ENCODE measurements around the gene VENTX.

Gene VENTX

DNA sequence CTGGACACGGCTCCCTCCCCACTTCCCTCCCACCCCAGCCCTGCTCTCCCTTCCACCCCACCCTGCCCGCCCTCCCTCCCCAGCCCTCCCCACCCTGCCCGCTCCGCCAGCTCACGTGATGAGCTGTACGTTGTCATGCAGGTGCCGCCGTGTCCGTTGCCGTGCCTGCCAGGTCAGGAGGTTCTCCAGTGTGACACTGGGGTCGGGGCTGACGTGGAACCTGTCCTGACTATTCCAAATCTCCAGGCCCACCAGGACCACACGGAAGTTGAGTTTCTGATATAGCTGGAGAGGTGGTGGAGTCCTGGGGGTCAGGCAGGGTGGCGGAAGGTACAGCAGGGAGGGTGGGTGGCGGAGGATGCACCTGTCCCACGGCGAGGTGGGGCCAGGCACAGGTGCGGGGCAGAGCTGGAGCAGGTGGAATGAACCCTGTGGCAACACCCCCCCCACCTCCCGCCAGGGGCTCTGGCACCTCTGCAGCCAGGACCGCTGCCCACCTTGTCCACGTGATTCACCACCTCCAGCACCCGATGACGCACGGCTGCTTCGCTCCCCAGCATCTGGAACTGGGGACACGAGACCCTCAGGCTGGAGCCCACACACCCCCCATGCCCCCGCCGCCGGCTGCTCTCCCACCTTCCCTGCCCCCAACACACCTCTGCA, 34.8 kb downstream of the VENTX start:
- TF ChIP-seq, protein P1, sequence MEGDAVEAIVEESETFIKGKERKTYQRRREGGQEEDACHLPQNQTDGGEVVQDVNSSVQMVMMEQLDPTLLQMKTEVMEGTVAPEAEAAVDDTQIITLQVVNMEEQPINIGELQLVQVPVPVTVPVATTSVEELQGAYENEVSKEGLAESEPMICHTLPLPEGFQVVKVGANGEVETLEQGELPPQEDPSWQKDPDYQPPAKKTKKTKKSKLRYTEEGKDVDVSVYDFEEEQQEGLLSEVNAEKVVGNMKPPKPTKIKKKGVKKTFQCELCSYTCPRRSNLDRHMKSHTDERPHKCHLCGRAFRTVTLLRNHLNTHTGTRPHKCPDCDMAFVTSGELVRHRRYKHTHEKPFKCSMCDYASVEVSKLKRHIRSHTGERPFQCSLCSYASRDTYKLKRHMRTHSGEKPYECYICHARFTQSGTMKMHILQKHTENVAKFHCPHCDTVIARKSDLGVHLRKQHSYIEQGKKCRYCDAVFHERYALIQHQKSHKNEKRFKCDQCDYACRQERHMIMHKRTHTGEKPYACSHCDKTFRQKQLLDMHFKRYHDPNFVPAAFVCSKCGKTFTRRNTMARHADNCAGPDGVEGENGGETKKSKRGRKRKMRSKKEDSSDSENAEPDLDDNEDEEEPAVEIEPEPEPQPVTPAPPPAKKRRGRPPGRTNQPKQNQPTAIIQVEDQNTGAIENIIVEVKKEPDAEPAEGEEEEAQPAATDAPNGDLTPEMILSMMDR (IDR thresholded peaks at IDR 0.05; ENCODE audit: insufficient read depth, low read length, poor library complexity, severe bottlenecking) = no peak
- DNase-seq (ENCODE audit: extremely low read depth, insufficient read length) = no peak
- Histone ChIP-seq H3K4me3 (replicated peaks; ENCODE audit: low read depth, low read length) (no peak overlapping the region), H3K36me3 (ENCODE audit: control insufficient read depth, insufficient read depth, low read length) (peaks cover 31% of the 10 kb centered on the region), H3K27me3 (replicated peaks; ENCODE audit: control insufficient read depth, insufficient read depth, low read length) (no peaks in the 10 kb centered on the region)

DNA sequence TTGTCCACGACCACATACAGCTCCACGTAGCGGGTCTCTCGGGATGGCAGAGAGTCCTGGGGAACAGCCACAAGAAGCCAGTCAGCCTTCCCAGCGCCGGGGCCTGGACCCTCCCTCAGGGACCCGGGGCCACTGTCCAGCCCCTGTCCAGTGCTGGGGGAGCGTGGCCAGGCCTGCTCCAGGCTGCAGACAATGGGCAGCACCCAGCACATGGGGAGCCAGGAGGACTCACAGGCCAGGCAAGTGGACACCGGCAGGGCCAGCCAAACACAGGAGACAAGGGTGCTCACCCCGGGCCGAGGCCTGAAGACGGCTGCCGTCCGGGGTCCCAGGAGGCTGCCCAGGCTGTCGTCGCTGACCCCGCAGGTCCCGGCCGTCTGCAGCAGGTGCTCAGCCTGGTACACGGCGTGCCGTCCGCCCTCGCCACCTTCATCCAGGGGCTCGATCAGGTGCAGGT, 35.3 kb downstream of the VENTX start:
- peaks cover 30% of the 10 kb centered on the region for H3K36me3 ChIP-seq (ENCODE audit: control insufficient read depth, insufficient read depth, low read length)
- H3K27me3 ChIP-seq (replicated peaks; ENCODE audit: control insufficient read depth, insufficient read depth, low read length) = no peaks in the 10 kb centered on the region
- no peak for DNase-seq (ENCODE audit: extremely low read depth, insufficient read length)
- TF ChIP-seq, protein P1 (IDR thresholded peaks at IDR 0.05; ENCODE audit: insufficient read depth, low read length, poor library complexity, severe bottlenecking) = no peak
- H3K4me3 ChIP-seq (replicated peaks; ENCODE audit: low read depth, low read length) = no peak overlapping the region

DNA sequence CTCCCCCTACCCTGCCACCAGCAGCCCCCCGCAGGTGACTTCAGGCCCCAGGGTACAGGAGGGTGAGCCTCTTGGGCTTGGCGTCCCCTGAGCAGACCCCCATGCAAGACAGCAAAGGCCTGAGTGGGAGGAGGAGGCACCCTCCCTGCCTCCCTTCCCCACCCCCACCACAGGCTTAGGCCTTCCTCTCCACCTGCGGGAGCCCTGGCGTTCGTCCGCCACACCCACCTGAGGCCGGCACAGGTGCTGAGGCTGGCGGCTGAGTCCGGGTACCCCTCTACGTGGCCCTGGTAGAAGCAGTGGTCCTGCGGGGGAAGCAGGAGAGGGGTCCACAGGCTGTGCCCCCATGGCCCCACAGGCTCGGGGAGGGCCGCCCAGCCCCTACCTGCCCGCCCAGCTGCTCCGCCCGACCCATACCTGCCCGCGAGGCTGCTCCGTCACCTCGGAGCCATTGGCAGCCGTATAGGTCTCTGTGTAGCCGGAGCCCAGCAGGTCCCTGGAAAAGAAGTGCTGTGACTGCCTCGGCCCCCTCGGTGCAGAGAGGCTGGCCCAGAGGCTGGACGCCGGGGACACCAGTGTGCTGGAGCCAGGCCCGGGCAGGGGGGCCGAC, 36.0 kb downstream of the VENTX start:
- Histone ChIP-seq H3K4me3 (replicated peaks; ENCODE audit: low read depth, low read length) (no peak overlapping the region), H3K36me3 (ENCODE audit: control insufficient read depth, insufficient read depth, low read length) (peaks cover 24% of the 10 kb centered on the region), H3K27me3 (replicated peaks; ENCODE audit: control insufficient read depth, insufficient read depth, low read length) (no peaks in the 10 kb centered on the region)
- TF ChIP-seq, protein P1 (IDR thresholded peaks at IDR 0.05; ENCODE audit: insufficient read depth, low read length, poor library complexity, severe bottlenecking) = no peak
- DNase-seq (ENCODE audit: extremely low read depth, insufficient read length) = no peak

DNA sequence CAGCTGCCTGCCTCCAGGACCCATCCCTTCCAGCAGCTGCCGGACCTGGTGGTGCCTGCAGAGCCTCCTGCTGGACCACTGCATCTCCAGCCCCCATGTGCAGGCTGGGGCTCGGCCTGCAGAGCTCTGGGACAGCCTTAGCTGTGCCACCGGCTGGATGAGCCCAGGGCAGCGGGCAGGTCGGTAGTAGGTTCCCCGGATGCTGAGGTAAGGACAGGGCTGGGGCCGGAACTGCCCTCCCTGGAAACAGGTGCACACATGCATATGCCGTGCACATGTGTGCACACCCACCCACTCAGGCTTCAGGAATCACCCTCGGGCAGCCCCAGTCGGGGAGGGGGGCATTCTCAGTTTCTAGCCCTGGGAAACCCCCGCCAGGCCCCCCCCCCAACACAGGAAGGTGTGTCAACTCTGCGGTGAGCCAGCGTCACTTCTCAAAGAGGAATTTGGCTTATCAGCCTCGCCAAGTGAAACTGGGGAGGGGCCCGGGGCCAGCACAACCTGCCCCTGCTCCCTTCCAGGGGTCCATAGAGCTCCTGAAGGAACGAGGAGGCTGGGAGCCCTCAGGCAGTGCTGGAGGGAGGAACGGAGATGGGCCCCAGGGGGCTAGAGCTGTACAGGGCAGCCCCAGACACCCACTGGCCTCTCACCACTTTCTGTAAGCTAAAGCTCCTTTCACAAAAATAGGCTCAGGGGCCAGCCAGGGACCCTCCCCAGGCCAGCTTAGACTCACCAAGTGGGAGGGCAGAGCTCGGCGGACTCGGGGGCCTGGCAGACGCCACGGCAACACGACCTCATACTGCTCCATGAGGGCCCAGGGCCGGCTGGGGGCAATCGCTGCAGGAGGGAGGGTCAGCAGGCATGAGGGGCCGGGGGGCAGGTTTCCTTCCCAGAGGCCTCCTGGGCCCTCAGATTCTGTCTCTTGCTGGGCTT, 37.4 kb downstream of the VENTX start:
- H3K36me3 ChIP-seq (ENCODE audit: control insufficient read depth, insufficient read depth, low read length) = peaks cover 18% of the 10 kb centered on the region
- TF ChIP-seq, protein P1 (IDR thresholded peaks at IDR 0.05; ENCODE audit: insufficient read depth, low read length, poor library complexity, severe bottlenecking) = peak; percentile 12
- peak overlapping the region; percentile 92 for H3K4me3 ChIP-seq (replicated peaks; ENCODE audit: low read depth, low read length)
- peak; percentile 83 for DNase-seq (ENCODE audit: extremely low read depth, insufficient read length)
- H3K27me3 ChIP-seq (replicated peaks; ENCODE audit: control insufficient read depth, insufficient read depth, low read length) = no peaks in the 10 kb centered on the region

DNA sequence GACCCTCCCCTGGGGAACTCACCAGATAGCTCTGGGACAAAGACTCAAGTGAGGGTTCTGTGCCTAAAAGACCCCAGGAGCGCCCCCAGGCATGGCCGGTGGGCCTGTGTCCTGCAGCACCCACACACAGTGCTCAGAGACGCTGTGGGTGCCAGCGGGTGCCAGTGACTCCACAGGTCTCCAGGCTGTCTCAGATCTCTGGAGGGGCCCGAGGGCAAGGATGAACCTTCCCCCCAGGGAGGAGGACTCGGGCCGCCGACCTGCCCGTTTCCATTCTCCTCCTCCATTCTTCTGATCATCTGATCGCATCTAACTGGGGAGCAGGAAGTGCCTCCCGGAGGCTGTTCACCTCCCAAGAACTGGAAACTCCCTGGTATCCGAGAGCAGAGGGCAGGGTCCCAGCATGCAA, 38.0 kb downstream of the VENTX start:
- H3K4me3 ChIP-seq (replicated peaks; ENCODE audit: low read depth, low read length) = peak overlapping the region; percentile 92
- peak; percentile 72 for DNase-seq (ENCODE audit: extremely low read depth, insufficient read length)

More for the DNA sequence above, 38.0 kb downstream of the VENTX start:
- Histone ChIP-seq H3K27me3 (replicated peaks; ENCODE audit: control insufficient read depth, insufficient read depth, low read length) (no peaks in the 10 kb centered on the region), H3K36me3 (ENCODE audit: control insufficient read depth, insufficient read depth, low read length) (peaks cover 14% of the 10 kb centered on the region)
- TF ChIP-seq, protein P1 (IDR thresholded peaks at IDR 0.05; ENCODE audit: insufficient read depth, low read length, poor library complexity, severe bottlenecking) = peak; percentile 69

Measured in GM06990 (cell line).